GM19328 (cell line): Measurements from ENCODE around the gene DHODH.

Experiments used
- ATAC-seq: cut with Tn5 transposase; IDR thresholded peaks from one replicate; pipeline ENCODE4 v1.9.1; 2021; ENCODE audit warnings: mild to moderate bottlenecking, moderate library complexity; ENCODE audit not compliant: unreplicated experiment

Gene DHODH

GRCh38 chr16:72013389-72013788 lies 4.8 kb downstream of the DHODH start:
- no peak for ATAC-seq

DNA sequence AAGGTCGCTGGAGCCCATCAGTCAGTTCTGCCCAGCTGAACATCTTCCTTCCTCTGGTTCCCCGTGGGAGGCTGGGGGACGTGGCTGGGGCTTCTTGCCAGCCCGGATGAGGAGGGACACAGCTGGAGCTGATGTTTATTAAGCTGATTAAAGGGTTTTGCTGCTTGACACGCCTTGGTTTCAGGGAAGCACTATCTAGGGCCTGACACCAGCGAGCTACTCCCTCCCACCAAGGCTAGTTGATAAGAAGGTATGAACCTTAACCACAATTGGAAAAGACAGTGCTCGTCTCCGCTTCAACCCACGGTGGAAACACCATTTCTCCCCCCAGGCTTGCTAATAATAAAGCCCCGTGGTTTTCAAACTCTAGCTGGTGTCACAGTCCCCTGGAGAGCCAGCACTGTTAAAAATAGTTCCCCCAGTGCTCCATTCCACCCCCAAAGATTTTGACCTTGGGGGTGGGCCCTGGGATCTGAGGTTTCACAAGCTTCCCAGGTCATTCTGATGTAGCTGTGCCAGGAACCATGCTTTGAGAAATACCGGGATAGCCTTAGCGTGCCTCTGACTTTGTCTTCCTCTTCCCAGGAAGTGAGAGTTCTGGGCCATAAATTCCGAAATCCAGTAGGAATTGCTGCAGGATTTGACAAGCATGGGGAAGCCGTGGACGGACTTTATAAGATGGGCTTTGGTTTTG lies 5.5 kb downstream of the DHODH start:
- ATAC-seq, result no peak

- no peak for ATAC-seq
Observed at GRCh38 chr16:72014675-72015074, 6.1 kb downstream of the DHODH start.

DNA sequence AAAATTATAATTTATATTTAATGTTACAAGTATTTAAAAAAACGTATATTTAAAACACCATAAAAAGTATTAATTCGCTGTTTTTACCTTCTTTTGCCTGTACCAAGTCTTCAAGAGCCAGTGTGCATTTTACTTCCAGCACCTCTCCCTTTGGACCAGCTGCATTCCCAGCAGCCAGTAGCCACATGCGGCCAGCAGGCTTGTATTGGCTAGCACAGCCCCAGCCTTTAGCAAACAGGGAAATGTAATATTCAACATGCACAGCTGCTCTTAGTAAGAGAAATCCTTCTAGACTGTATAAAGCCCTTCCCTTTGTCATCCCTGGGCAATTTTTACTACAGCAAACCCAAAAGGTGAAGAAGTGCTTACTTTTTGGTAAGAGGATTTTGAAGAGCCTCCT lies 6.6 kb downstream of the DHODH start:
- no peak for ATAC-seq

DNA sequence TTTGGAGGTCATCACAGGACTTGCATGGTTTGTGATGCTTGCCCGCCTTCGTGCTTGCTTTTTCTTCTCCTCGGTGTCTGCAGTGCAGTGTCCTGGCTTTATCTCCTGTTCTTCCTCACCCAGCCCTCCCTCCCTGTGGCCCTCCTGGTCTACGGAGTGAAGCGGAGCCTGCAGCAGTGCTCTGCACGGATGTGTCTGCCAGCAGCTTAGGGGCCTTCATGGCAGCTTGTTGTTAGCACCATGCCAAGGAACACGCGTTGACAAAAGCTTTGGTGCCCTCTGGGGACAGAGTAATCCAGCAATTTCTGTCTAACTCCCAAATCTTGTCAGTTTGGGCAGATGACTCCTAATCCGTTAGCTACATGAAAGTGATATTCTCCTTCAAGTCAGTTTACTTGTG lies 9.9 kb downstream of the DHODH start:
- no peak for ATAC-seq

GRCh38 chr16:72021043-72021442 lies 12.5 kb downstream of the DHODH start:
- no peak for ATAC-seq

GRCh38 chr16:72022127-72022526 lies 13.6 kb downstream of the DHODH start:
- no peak for ATAC-seq

DNA sequence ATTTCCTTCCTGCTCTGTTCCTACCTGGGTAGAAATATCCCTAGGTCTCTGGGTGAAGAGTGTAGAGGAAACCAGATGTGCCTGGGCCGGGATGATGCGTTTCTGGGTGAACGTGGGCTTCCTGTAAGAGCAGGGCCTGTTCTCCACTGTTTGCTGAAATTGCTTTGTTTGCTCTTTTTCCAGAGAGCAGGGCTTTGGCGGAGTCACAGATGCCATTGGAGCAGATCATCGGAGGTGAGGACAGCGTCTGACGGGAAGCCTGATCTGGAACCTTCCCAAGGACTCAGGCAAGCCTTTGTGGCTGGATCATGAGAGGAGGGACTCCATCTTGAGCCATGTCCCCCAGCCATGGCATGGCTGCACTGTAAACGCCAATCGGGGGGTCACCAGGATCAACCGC lies 15.4 kb downstream of the DHODH start:
- ATAC-seq, result no peak

DNA sequence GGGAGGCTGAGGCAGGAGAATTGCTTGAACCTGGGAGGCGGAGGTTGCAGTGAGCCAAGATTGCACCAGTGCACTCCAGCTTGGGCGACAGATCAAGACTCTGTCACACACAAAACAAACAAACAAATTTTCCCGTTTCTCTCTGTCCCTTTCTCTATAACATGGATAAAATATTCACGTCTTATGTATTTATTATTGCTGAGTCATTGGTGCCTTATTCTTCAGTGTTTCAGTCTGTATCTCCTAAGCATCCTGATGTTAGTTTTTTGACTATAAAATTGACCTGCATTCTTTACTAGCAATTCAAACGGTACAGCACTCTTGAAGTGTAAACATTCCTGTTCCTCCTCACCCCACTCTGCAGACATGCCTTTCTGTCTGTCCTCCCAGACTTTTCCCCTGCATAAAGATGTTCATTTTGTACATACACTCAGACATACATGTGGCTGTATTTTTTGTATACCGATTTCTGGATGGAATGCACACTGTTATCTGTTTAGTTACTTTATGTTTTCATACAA lies 16.4 kb downstream of the DHODH start:
- no peak for ATAC-seq

DNA sequence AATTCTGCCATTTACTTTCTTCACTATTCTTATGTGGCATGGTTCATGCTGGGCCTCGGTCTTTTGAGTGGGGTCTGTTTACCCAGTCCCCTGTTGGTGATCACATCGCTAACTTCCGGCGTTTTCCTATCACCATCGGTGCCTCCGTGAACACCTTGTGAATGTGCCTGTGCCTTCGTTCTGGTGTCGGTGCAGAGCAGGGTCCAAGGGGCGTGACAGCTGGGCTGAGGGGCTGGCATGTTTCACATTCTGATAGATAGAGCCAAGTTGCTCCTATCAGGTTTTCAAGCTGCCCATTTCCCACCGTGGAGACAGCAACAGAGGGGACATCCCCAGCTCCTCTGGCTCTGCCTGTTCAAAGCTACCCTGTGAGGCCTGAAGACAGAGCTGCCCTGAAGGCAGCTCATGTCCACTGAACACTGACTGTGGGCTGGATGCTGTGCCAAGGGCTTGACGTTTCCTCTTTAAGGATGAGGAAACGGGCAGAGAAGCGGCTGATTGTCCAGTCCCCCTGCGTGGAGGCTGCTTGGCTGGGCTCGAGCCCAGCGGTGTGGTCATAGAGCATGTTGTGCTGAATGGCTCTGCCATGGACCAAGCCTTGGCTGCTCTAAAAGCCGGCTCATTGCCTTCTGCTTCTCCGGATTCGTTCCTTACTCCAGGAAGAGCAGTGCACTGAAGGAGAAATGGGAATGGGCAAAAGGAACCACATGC lies 17.0 kb downstream of the DHODH start:
- ATAC-seq, result no peak

DNA sequence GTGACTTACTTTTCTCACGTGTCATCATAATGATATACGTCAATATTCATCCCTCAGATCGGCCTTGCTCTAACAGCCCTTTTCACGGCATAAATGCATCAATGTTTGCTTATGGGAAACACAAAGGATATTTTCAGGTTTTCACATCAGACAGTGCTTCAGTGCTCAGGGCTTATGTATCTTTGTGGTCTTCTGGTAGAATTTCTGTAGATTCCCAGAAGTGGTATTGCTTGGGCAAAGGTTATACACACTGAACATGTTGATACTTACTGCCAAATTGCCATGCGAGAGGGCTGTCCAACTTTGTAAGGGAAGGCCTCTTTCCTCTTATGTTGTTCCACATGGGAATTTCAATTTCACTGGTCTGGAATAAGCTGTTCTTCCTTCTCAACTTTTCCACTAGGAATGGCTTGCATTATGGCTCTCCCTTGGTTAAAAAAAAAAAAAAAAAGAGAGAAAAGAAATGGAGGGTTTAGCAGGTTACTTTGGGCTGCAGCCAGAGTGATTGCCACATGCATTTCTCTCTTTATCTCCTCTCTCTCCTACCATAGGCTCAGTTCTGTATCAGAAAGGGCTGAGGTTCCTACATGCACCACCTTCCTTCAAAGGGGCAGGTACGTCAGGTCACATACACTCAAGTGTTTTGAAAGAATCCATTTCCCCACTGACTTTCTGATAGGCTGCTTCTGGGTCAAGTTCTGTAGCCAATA lies 19.3 kb downstream of the DHODH start:
- ATAC-seq, result no peak

DNA sequence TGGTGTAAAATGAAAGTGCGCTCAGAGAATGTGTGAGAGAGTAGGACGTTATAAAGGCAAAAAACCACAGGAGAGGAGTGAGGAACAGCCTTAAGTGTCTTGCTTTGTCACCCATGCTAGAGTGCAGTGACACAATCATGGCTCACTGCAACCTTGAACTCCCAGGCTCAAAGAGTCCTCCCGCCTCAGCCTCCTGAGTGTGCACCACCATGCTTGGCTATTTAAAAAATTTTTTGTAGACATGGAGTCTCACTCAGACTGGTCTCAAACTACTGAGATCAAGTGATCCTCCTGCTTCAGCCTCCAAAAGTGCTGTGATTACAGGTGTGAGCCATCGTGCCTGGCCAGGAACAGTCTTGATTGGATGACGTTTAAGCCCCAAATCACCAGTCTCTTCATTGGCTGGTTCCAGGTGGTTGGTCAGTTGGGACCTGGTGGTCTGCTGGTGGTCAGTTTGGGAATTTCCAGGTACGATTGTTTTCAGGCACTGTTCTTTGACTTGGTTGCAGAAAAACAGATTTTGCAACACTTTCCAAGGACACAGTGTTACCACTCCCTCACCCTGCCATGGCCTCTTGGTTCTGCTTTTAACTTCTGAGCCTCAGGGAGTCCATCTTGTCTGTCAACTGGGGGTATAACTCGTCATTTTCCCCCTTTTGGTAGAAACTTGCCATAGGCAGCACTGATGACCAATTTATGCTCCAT lies 21.2 kb downstream of the DHODH start:
- no peak for ATAC-seq

GRCh38 chr16:72033437-72033836 lies 24.9 kb downstream of the DHODH start:
- ATAC-seq, result no peak

DNA sequence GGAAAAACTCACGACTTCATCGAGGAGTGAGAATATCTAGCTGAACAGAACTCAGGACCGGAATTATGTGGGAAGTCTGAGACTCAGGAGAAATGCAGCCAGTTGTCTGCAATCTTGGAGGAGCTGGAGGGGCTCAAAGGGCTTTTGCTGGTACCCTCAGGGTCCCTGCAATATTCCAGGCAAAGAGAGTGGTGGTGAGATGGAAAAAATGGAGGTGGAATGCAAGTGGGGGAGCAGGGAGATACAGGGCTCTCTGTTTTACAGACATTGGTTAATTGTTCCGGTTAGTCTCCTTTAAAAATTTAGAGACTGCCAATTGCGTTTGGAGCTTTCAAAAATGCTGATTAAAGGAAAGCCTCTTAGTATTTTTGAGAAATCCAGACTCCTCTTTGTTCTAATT lies 27.6 kb downstream of the DHODH start:
- no peak for ATAC-seq

DNA sequence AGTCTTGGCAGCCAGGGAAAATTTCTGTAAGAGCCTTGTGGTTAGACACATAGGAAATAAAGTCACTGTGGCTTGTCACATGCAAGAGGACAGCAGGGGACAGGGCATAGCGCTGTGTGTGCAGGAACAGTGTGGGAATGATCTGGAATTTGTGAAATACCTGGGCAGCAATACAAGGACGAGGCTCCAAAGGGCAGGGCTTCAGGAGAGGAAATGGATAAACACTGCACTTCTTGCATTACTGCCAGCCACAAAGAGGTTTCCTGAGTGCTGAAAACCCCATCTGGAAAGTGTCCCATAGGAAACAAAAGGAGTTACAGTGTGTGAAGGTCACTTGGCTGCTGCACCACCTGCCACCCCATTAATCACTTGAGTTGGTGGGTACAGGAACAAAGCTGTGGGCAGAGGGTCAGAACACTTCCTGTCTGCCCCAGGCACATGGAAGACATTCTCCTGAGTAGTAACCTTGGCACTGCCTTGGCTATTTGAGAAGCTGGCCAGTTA lies 33.7 kb downstream of the DHODH start:
- ATAC-seq, result no peak

DNA sequence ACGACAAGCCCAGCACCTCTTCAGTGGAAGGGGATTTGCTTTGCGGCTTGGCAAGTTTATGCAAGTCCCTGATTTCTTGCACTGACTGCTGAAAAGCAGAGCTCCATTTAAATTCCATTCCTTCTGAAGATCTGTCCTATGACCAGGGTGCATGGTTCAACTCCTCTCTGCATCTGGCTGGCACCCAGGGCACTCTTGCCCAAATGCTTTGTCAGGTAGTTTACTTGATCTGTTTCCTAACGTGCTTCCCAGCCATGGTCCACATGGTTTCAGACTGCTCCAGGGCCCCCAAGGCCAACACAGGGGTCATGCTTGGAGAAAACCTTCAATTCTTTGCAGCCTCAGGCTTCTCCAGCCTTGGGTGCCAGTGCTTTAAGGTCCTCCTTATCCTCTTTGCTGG lies 34.5 kb downstream of the DHODH start:
- no peak for ATAC-seq

DNA sequence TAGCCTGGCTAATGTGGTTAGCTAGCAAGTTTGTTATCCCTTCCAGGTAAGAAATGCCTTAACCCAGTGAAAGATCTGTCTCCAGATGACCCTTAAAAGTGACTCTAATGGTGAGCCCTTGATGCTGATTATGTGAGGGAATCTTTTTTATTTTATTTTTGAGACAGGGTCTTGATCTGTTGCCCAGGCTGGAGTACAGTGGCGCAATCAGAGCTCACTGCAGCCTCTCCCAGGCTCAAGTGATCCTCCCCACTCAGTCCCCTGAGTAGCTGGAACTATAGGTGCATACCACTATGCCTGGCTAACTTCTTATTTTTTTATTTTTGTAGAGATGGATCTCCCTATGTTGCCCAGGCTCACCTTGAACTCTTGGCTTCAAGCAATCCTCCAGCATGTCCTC lies 35.0 kb downstream of the DHODH start:
- no peak for ATAC-seq

DNA sequence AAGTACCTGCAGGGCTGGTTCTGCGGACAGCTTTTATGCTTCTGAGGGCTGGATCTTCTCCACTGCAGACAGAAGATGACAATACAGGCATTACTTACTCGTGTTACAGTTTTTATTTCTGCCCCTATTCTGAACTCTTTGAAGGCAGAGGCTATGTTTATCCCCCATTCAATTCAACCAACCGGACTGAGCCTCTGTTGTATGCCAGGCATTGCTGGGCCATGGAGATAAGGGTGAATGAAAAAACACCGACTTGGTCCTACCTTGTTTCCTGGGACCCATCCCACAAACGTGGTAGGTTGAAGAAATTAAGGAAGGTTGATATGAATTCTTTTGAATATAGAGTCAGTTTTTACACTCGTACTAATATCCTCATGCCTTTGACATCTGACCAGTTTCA lies 35.8 kb downstream of the DHODH start:
- no peak for ATAC-seq

DNA sequence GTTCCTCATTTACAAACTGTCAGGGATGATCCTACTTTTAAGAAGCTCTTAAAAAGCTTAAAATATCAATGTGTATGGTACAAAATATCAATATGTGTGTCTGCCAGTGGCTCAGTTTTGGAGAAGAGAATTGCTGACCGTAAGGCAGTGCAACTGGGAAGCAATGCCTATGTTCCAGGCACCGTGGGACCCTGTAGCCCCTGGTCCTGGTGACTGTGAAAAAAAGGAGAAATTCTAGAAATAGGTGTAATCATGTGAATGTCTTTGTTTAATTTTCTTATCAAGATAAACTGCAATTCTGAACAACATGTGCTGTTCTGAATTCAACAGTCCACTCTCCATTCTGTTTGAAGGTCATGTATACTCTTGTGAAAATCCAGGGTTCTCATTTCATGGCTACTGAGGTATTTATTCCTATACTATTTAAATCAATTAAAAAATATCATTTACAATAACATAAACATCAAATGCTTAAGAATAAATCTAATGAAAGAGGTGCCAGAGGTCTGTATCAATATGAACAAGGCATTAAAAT lies 36.3 kb downstream of the DHODH start:
- ATAC-seq, result no peak

- no peak for ATAC-seq
Observed at GRCh38 chr16:72049110-72049509, 40.6 kb downstream of the DHODH start.
